HepG2 (cell line): Measurements from ENCODE around the gene BEAN1. TPM values are rescaled to one million over a fixed set of nuclear protein-coding genes. Genes with fewer than 3 reads are reported as not detected.

Experiments
- ARID2 ChIP-seq: sonication (generic); formaldehyde crosslinking; IDR thresholded peaks from 2 replicates; pipeline ENCODE4 v1.8.1; 2022; ENCODE audit warnings: mild to moderate bottlenecking, missing genetic modification reagents, borderline replicate concordance
- CENPX ChIP-seq: sonication (generic); formaldehyde crosslinking; IDR thresholded peaks from 2 replicates; pipeline ENCODE4 v1.9.0; 2021; ENCODE audit warnings: mild to moderate bottlenecking, missing genetic modification reagents, moderate library complexity
- MZF1 ChIP-seq: sonication (generic); formaldehyde crosslinking; IDR thresholded peaks from 2 replicates; pipeline ENCODE4 v1.8.1; 2023; ENCODE audit warnings: mild to moderate bottlenecking, missing genetic modification reagents, borderline replicate concordance
- PPARG ChIP-seq: conservative IDR thresholded peaks from 2 replicates; pipeline ENCODE4 v1.6.1; 2016; ENCODE audit warnings: missing biosample characterization, missing genetic modification reagents
- REL ChIP-seq: sonication (generic); formaldehyde crosslinking; conservative IDR thresholded peaks from 2 replicates; pipeline ENCODE4 v1.8.0; 2022; ENCODE audit warnings: mild to moderate bottlenecking, missing genetic modification reagents, moderate library complexity
- ZNF101 ChIP-seq: sonication (generic); formaldehyde crosslinking; IDR thresholded peaks from 2 replicates; pipeline ENCODE4 v1.4.0; 2020; ENCODE audit warnings: mild to moderate bottlenecking, low read depth, missing genetic modification reagents, borderline replicate concordance
- ZNF180 ChIP-seq: sonication (generic); formaldehyde crosslinking; IDR thresholded peaks from 2 replicates; pipeline ENCODE4 v1.4.0; 2020; ENCODE audit warnings: low read depth, missing genetic modification reagents, borderline replicate concordance
- ZNF264 ChIP-seq: sonication (generic); formaldehyde crosslinking; IDR thresholded peaks from 2 replicates; pipeline ENCODE4 v1.4.0; 2020; ENCODE audit warnings: missing genetic modification reagents
- ZSCAN21 ChIP-seq: sonication (generic); formaldehyde crosslinking; IDR thresholded peaks from 2 replicates; pipeline ENCODE4 v1.8.0; 2022; ENCODE audit warnings: mild to moderate bottlenecking, missing genetic modification reagents, moderate library complexity, borderline replicate concordance
- polyA plus RNA-seq, 8 experiments: library from polyadenylated mRNA; depleted of rRNA in 3 of 8; stranded (reverse) in 7 of 8; unstranded in 1 of 8; fragments of >200 nt; fragmentation: Illumina TruSeq in 4 of 8; extraction: Trizol in 4 of 8; gene quantifications; 2 replicates each; pipeline versions ENCODE4 v1.2.1 to v1.2.3, GENCODE V29; 2011 to 2016; ENCODE audit warnings: low read depth in 4 of 8, missing spikeins in 1 of 8, mixed read lengths in 1 of 8; ENCODE audit not compliant: insufficient read depth in 1 of 8
- total RNA-seq, 5 experiments: library from RNA; depleted of rRNA; stranded (reverse); fragments of >200 nt; fragmentation: Illumina TruSeq; extraction: Trizol; gene quantifications; 2 replicates each; pipeline ENCODE4 v1.2.3, GENCODE V29; 2016; ENCODE audit warnings: low read depth in 1 of 5
- TF ChIP-seq, protein P1 (sequence below): sonication (generic); formaldehyde crosslinking; IDR thresholded peaks from 2 replicates; pipeline ENCODE4 v1.5.1; 2020; ENCODE audit warnings: mild to moderate bottlenecking, missing genetic modification reagents, borderline replicate concordance
- TF ChIP-seq, protein P2 (sequence below): sonication (generic); formaldehyde crosslinking; IDR thresholded peaks from 2 replicates; pipeline ENCODE4 v1.4.0; 2020; ENCODE audit warnings: missing genetic modification reagents
- TF ChIP-seq, protein P3 (sequence below): IDR thresholded peaks from 2 replicates; pipeline ENCODE4 v1.6.1; 2012; ENCODE audit warnings: low read length, improper control_type of control experiment
- TF ChIP-seq, protein P4 (sequence below): sonication (generic); formaldehyde crosslinking; IDR thresholded peaks from 2 replicates; pipeline ENCODE4 v1.4.0; 2020; ENCODE audit warnings: missing genetic modification reagents, borderline replicate concordance

BEAN1 gene
- total and polyA plus RNA-seq, 2 of the 13 experiments (the other 11 are each of a cell fraction or from before 2014, with no cell fraction given): 0.53 to 1.4 TPM

DNA sequence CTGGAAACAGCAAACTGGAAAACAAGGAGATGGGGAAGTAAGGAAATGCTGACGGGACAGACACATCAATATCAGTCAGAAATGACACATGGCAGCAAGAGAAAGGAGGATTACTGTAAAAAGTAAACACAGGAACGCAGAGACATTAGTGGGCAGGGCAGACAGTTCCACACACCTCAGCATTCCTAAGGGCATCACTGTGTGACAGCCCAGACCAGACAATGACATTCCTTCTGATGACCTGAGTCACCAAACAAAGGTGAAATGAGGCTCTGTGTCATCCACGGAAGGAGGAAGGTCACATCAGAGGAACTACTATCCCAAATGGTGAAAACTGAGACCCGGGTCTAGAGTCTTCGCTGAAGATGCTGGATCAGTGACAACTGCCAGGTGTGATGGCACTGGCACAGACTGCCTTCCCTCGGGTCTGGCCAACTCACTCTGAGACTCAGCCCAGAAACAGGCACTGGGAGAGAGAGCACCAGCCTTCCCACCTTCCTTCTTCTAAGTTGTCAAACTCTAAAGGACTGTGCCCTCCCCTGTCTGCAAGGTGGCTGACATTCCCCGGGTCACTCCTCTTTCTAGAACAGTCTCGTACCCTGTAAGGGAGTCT is 86.1 kb downstream of the BEAN1 start (continued):
- TF ChIP-seq, protein P1, sequence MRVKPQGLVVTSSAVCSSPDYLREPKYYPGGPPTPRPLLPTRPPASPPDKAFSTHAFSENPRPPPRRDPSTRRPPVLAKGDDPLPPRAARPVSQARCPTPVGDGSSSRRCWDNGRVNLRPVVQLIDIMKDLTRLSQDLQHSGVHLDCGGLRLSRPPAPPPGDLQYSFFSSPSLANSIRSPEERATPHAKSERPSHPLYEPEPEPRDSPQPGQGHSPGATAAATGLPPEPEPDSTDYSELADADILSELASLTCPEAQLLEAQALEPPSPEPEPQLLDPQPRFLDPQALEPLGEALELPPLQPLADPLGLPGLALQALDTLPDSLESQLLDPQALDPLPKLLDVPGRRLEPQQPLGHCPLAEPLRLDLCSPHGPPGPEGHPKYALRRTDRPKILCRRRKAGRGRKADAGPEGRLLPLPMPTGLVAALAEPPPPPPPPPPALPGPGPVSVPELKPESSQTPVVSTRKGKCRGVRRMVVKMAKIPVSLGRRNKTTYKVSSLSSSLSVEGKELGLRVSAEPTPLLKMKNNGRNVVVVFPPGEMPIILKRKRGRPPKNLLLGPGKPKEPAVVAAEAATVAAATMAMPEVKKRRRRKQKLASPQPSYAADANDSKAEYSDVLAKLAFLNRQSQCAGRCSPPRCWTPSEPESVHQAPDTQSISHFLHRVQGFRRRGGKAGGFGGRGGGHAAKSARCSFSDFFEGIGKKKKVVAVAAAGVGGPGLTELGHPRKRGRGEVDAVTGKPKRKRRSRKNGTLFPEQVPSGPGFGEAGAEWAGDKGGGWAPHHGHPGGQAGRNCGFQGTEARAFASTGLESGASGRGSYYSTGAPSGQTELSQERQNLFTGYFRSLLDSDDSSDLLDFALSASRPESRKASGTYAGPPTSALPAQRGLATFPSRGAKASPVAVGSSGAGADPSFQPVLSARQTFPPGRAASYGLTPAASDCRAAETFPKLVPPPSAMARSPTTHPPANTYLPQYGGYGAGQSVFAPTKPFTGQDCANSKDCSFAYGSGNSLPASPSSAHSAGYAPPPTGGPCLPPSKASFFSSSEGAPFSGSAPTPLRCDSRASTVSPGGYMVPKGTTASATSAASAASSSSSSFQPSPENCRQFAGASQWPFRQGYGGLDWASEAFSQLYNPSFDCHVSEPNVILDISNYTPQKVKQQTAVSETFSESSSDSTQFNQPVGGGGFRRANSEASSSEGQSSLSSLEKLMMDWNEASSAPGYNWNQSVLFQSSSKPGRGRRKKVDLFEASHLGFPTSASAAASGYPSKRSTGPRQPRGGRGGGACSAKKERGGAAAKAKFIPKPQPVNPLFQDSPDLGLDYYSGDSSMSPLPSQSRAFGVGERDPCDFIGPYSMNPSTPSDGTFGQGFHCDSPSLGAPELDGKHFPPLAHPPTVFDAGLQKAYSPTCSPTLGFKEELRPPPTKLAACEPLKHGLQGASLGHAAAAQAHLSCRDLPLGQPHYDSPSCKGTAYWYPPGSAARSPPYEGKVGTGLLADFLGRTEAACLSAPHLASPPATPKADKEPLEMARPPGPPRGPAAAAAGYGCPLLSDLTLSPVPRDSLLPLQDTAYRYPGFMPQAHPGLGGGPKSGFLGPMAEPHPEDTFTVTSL: no peak
- TF ChIP-seq MZF1 (CRISPR knock-in tag): no peak
- TF ChIP-seq ZNF101: no peak
- no peak for TF ChIP-seq ZNF264 (CRISPR knock-in tag)
- TF ChIP-seq, protein P2, sequence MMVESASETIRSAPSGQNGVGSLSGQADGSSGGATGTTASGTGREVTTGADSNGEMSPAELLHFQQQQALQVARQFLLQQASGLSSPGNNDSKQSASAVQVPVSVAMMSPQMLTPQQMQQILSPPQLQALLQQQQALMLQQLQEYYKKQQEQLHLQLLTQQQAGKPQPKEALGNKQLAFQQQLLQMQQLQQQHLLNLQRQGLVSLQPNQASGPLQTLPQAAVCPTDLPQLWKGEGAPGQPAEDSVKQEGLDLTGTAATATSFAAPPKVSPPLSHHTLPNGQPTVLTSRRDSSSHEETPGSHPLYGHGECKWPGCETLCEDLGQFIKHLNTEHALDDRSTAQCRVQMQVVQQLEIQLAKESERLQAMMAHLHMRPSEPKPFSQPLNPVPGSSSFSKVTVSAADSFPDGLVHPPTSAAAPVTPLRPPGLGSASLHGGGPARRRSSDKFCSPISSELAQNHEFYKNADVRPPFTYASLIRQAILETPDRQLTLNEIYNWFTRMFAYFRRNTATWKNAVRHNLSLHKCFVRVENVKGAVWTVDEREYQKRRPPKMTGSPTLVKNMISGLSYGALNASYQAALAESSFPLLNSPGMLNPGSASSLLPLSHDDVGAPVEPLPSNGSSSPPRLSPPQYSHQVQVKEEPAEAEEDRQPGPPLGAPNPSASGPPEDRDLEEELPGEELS (CRISPR knock-in tag): peak; percentile 46; the same call in 1 of the 2 replicates
- TF ChIP-seq, protein P3, sequence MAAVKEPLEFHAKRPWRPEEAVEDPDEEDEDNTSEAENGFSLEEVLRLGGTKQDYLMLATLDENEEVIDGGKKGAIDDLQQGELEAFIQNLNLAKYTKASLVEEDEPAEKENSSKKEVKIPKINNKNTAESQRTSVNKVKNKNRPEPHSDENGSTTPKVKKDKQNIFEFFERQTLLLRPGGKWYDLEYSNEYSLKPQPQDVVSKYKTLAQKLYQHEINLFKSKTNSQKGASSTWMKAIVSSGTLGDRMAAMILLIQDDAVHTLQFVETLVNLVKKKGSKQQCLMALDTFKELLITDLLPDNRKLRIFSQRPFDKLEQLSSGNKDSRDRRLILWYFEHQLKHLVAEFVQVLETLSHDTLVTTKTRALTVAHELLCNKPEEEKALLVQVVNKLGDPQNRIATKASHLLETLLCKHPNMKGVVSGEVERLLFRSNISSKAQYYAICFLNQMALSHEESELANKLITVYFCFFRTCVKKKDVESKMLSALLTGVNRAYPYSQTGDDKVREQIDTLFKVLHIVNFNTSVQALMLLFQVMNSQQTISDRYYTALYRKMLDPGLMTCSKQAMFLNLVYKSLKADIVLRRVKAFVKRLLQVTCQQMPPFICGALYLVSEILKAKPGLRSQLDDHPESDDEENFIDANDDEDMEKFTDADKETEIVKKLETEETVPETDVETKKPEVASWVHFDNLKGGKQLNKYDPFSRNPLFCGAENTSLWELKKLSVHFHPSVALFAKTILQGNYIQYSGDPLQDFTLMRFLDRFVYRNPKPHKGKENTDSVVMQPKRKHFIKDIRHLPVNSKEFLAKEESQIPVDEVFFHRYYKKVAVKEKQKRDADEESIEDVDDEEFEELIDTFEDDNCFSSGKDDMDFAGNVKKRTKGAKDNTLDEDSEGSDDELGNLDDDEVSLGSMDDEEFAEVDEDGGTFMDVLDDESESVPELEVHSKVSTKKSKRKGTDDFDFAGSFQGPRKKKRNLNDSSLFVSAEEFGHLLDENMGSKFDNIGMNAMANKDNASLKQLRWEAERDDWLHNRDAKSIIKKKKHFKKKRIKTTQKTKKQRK: no peak
- TF ChIP-seq CENPX (CRISPR knock-in tag): no peak
- TF ChIP-seq, protein P4, sequence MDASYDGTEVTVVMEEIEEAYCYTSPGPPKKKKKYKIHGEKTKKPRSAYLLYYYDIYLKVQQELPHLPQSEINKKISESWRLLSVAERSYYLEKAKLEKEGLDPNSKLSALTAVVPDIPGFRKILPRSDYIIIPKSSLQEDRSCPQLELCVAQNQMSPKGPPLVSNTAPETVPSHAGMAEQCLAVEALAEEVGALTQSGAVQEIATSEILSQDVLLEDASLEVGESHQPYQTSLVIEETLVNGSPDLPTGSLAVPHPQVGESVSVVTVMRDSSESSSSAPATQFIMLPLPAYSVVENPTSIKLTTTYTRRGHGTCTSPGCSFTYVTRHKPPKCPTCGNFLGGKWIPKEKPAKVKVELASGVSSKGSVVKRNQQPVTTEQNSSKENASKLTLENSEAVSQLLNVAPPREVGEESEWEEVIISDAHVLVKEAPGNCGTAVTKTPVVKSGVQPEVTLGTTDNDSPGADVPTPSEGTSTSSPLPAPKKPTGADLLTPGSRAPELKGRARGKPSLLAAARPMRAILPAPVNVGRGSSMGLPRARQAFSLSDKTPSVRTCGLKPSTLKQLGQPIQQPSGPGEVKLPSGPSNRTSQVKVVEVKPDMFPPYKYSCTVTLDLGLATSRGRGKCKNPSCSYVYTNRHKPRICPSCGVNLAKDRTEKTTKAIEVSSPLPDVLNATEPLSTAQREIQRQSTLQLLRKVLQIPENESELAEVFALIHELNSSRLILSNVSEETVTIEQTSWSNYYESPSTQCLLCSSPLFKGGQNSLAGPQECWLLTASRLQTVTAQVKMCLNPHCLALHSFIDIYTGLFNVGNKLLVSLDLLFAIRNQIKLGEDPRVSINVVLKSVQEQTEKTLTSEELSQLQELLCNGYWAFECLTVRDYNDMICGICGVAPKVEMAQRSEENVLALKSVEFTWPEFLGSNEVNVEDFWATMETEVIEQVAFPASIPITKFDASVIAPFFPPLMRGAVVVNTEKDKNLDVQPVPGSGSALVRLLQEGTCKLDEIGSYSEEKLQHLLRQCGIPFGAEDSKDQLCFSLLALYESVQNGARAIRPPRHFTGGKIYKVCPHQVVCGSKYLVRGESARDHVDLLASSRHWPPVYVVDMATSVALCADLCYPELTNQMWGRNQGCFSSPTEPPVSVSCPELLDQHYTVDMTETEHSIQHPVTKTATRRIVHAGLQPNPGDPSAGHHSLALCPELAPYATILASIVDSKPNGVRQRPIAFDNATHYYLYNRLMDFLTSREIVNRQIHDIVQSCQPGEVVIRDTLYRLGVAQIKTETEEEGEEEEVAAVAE (CRISPR knock-in tag): no peak
- no peak for TF ChIP-seq REL (CRISPR knock-in tag)
- TF ChIP-seq ZNF180 (CRISPR knock-in tag): no peak
- 0 out of 2 replicates have a peak, but pooled peaks have one; percentile 45 for TF ChIP-seq PPARG (CRISPR knock-in tag)
- TF ChIP-seq ARID2 (CRISPR knock-in tag): no peak
- no peak for TF ChIP-seq ZSCAN21
